Measurements from ENCODE around the gene SIRPD.

DNA sequence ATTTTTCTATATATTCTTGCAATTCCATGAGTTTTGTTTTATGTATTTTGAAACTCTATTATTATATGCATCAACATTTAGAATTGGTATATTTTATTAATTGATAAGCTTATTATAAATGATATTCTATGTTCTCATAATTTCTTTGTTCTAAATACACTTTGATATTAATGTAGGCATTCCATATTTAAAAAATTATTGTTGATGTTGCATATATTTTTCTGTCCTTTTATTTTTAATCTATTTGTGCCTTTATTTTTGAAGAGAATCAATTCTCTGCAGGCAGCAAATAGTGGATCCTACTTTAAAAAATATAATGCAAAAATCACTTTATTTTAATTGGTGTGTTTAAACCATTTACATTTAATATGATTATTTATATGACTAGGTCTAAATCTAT lies 29.6 kb downstream of the SIRPD start:
- no peak for TF ChIP-seq POLR2A (IDR thresholded peaks at IDR 0.05)
- TF ChIP-seq, protein P1, sequence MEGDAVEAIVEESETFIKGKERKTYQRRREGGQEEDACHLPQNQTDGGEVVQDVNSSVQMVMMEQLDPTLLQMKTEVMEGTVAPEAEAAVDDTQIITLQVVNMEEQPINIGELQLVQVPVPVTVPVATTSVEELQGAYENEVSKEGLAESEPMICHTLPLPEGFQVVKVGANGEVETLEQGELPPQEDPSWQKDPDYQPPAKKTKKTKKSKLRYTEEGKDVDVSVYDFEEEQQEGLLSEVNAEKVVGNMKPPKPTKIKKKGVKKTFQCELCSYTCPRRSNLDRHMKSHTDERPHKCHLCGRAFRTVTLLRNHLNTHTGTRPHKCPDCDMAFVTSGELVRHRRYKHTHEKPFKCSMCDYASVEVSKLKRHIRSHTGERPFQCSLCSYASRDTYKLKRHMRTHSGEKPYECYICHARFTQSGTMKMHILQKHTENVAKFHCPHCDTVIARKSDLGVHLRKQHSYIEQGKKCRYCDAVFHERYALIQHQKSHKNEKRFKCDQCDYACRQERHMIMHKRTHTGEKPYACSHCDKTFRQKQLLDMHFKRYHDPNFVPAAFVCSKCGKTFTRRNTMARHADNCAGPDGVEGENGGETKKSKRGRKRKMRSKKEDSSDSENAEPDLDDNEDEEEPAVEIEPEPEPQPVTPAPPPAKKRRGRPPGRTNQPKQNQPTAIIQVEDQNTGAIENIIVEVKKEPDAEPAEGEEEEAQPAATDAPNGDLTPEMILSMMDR (IDR thresholded peaks at IDR 0.05) = no peak
